HG02642 (cell line): Measurements from ENCODE around the gene CD8B2.
"Not testable (repeated sequence)": the region's sequence is repeated elsewhere in the genome, so short reads cannot be mapped to it uniquely, and the experiment has no call there.

Source experiments
- ATAC-seq: cut with Tn5 transposase; IDR thresholded peaks from one replicate; pipeline ENCODE4 v1.9.1; 2021; ENCODE audit warnings: mild to moderate bottlenecking; ENCODE audit not compliant: unreplicated experiment, poor library complexity

CD8B2 gene

DNA sequence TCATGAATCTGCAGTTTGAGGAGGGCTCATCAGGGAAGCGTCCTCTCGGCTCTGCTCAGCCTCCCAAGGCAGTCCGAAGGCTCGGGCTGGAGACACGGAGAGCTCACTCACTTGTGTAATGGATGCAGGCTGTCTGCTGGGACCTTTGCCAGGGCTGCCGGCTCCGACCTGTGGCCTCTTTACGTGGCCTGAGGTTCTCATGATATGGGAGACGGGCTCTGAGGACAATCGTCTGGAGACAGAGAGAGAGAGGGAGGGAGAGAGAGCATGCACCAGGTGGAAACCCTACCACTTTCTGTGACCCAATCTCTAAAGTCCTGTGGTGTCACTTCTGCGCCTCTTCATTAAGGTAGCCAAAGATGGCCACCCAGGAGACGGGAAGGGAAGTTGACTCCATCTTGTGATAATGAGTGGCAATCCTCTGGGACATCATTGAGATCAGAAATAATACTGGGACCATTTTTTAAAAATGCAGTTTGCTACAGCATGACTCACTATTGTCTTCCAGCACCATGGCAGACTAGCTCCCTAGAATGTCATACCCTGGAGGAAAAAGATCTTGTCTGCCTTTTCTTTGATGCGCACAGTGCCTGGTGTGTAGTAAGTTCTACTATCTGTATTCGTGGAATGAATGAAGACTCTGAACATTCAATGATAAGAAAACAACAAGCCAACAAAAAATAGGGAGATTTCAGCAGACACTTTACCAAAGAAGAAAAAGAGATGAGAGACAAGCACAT is 60.2 kb downstream of the CD8B2 start:
- ATAC-seq, result no peak

DNA sequence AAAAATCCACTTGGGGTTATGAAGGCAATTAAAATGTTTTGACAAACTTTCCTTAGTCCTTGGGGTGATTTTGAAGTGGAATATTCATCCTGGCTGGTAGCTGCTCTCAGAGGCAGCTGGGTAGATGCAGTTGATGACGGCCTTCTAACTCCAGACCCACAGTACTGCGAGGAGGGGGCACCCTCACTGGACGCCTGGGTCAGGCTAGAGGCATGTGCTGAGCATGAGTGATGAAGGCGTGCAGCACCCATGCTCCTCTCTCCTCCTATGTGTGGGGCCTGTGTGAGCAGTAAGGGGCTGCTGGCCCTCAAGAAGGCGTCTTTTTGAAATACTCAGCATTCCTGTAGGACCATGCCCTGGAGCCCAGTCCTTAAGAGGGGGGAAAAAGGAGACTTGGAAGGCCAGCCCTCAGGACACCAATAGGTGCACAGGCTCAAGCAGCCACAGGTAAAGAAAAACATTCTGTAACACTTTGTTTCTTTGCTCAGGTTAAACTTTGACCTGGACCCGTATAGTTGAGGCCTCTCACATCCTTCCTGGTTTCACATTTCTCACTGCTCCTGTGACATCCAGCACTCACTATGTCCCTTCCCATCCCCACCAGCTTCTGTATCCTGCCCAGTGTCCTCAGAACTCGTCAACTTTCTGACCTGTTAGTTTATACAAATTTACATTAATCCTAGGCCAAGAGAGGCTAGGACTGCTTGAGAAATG is 64.4 kb downstream of the CD8B2 start:
- no peak for ATAC-seq

DNA sequence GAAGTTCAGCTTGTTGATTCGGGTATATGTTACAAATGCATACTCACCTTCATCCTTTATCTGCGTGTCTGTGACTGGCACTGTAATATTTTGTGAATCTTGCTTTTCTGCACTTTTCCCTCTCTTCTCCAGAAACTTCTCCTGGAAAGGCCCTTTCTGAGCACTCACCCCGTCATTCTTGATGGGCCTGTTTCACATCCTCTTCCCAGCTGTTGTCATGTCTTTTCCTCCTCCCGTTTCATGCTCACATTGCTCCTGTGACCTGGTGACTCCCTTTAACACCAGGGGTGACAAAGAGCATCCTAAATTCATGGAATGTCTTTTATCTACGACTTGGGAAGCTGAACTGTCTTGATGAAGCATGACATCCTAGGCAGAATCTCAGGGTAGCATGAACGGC is 65.8 kb downstream of the CD8B2 start:
- ATAC-seq, result no peak

DNA sequence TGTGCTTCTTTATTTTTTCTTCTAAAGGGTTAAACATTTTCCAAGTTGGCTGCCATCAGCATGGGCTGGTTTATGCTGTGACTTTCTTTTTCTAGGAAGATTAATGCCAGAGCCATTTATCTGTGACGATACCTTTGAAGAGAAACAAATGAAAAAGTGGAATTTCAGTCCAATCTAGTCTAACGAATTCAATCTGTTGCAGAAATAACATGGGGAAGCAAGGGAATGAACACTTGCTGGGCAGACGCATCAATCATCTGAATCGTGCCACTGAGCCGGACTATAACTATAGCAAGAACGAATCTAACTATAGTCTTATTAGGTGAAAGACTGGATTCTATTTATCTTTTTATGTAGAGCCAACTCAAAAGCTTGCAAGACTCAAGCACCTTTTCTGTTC is 66.2 kb downstream of the CD8B2 start:
- ATAC-seq, result no peak

GRCh38 chr2:106554411-106554810 is 67.2 kb downstream of the CD8B2 start:
- ATAC-seq, result no peak

DNA sequence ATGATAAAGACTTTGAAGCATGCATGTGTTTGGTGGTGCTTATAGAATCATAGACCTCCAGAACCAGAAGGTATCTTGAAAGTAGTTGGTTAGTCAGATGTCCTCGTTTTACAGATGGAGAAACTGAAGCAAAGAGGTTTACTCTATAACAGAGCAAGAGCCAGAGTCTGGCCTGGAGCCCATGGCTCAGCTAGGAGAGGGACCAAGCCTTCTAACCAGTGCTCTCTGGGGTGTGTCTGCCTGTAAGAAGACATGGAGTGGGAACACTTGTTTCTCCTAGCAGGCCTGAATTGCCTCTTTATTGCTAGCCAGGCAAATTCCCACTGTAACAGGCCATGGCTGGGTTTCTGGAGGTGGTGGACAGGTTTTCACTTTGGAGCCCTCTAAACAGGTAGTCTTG is 67.9 kb downstream of the CD8B2 start:
- ATAC-seq, result no peak

- not testable (repeated sequence) for ATAC-seq
Observed at GRCh38 chr2:106559786-106560185, 72.6 kb downstream of the CD8B2 start.

DNA sequence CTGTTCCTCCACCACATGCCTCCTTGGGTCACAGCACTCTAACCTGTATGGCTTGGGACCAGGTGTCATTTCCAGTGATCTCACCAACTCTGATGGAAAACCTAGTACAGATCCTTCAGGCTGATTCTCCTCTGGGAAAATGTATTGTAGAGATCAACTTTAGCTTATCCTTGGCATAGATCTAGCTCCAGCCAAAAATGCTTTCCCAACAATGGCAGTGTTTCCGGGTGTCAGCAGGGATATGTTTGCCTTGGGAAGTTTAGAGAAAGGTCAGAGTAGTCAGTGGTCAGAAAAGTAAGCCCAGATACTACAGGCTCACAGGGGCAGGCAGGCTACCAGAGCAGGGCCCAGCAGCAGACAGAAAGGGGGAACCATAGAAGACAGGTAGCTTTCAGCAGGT is 73.6 kb downstream of the CD8B2 start:
- no peak for ATAC-seq

DNA sequence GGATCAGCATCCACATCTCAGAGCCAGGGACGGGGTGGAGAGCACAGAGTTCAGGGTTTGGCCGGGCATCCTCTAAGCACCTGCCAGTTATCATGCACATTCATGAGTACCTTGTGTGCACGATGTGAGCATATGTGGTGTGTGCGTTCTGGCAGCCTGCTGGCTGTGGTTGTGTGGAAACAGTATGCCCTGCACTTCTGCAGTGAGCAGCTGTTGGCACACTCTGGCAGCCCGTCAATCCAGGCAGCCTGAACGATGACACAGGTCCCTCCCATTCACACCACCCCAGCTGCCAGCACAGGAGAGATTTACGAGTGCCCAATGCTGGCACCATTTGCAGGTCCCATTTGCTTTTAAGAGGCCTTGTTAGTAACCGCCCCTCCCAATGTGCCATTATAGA is 74.2 kb downstream of the CD8B2 start:
- no peak for ATAC-seq

- no peak for ATAC-seq
Observed at GRCh38 chr2:106561803-106562202, 74.6 kb downstream of the CD8B2 start.

- no peak for ATAC-seq
Observed at GRCh38 chr2:106562268-106563186, 75.4 kb downstream of the CD8B2 start.

DNA sequence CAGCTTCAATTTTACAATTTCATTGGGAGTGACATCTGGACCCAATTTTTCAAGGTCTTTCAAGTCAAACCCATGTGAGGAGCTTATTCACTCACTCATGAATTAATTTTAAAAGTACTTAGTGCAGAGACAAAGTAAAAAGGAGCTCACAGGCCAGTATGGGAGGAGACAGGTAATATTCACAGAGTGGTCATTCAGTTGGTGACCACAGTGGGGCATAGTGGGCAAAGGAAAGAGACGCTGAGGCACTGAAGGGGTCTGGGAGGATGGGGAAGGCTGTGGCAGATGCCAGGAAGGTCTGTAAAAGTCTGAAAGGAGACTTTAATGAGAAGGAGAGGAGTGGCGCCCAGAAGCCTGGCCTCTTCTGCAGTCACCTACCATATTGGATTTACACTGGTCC is 76.0 kb downstream of the CD8B2 start:
- ATAC-seq, result no peak

GRCh38 chr2:106565599-106565998 is 78.4 kb downstream of the CD8B2 start:
- ATAC-seq, result no peak

- no peak for ATAC-seq
Observed at GRCh38 chr2:106566050-106566449, 78.9 kb downstream of the CD8B2 start.

DNA sequence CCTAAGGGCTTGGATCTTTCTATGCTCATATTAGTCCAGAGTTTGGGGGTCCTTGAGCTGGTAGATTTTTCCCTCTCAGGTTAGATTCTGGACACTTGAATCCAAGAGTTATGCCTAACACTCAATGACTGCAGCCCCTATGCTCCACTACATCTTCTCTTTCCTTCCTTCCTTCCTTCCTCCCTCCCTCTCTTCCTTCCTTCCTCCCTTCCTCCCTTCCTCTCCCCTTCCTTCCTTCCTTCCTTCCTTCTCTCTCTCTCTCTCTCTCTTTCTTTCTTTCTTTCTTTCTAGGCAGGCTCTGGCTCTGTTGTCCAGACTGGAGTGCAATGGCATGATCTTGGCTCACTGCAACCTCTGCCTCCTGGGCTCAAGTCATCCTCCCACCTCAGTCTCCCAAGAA is 79.3 kb downstream of the CD8B2 start:
- ATAC-seq, result not testable (repeated sequence)

- no peak for ATAC-seq
Observed at GRCh38 chr2:106570316-106570715, 83.2 kb downstream of the CD8B2 start.
